RWPE1 (cell line): ENCODE data around the gene ARHGAP28.

Experiments
- CTCF ChIA-PET: fragments of 350-600 bp; sonication (Branson Sonifier 250); formaldehyde crosslinking; extraction: SDS; loops from one replicate; lab custom pipeline; 2021; lab: Yijun Ruan, JAX
- POLR2A ChIA-PET: fragments of 400-600 bp; formaldehyde crosslinking; extraction: SDS; loops from one replicate; lab custom pipeline; 2020; ENCODE audit warnings: antibody characterized with exemption; ENCODE audit not compliant: low non-redundant PET; lab: Yijun Ruan, JAX
- DNase-seq: peaks from one replicate; pipeline ENCODE4 v3.0.0; 2012; ENCODE audit warnings: low spot score
- H3K27ac ChIP-seq: fragments of 450-650 bp; 2 replicates; pipeline ENCODE4 v1.5.1; 2017
- TF ChIP-seq, protein P1 (sequence below): fragments of 450-650 bp; conservative IDR thresholded peaks from 2 replicates; pipeline ENCODE4 v1.5.1; 2017; ENCODE audit warnings: low read depth, mild to moderate bottlenecking

ARHGAP28 gene

DNA sequence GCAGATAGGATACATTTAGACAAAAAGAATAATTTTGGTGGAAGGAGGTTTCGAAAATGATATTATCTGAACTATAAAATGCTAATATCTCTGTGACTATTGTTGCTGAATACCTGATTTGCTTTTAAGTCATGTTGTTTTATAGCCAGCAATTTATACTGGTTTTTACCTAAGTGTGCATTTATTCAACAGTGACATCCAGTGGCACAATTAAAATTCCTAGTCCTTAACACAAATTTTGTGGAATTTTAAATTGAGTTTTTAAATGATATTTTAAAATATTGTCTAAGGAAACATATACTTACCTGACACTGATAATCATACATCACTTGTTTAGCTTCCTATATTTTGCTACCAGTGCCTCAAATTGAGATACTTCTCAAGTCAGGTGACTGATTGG lies 144.8 kb downstream of the ARHGAP28 start:
- TF ChIP-seq, protein P1, sequence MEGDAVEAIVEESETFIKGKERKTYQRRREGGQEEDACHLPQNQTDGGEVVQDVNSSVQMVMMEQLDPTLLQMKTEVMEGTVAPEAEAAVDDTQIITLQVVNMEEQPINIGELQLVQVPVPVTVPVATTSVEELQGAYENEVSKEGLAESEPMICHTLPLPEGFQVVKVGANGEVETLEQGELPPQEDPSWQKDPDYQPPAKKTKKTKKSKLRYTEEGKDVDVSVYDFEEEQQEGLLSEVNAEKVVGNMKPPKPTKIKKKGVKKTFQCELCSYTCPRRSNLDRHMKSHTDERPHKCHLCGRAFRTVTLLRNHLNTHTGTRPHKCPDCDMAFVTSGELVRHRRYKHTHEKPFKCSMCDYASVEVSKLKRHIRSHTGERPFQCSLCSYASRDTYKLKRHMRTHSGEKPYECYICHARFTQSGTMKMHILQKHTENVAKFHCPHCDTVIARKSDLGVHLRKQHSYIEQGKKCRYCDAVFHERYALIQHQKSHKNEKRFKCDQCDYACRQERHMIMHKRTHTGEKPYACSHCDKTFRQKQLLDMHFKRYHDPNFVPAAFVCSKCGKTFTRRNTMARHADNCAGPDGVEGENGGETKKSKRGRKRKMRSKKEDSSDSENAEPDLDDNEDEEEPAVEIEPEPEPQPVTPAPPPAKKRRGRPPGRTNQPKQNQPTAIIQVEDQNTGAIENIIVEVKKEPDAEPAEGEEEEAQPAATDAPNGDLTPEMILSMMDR: no peak
- CTCF ChIA-PET: no interaction called here

DNA sequence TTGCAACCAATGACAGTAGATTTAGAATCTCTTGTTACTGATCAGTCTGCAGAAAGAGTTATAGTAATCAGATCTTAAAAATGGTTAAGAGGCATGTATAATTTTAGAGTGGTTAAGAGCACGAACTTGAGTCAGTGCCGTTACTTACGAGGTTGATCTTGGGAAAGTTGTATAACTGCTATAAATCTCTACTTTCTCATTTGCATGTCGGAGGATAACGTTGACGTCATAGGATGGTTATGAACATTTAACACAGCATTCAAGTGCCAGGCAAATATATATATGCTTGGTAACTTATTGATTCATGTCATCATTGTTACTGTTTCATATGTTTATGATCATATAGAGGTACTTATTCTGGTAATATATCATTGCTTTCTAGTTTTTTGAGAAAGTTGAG lies 146.2 kb downstream of the ARHGAP28 start:
- no peak for DNase-seq
- POLR2A ChIA-PET: no interaction called here
- CTCF ChIA-PET: no interaction called here
- TF ChIP-seq, protein P1: no peak
- H3K27ac ChIP-seq: no peak overlapping the region

More for the DNA sequence above, 144.8 kb downstream of the ARHGAP28 start:
- DNase-seq: no peak
- H3K27ac ChIP-seq: no peak overlapping the region
- POLR2A ChIA-PET: no interaction called here

DNA sequence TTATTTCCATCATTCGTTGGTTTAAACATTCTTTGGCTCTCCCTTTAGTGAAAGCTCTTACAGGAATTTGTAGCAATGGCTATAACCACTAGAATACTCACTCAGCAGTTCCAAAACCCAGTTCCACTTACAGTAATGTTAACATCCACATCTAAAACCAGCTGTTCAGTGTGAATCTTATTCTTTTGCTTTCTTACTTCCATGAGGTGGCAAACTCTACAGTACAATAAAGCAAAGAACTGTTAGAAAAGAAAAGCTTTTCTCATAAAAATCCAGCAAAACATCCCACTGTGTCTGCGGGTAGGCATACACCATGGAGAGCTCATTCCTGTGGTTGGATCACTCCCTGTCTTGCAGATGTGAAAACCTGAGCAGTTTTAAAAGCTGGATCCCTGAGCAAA lies 147.1 kb downstream of the ARHGAP28 start:
- POLR2A ChIA-PET: no interaction called here
- DNase-seq: no peak
- CTCF ChIA-PET: interaction anchor here (0.6 kb wide), 1 partner anchor 145 kb away, joined by 3 read pairs; no protein-coding TSS in a partner anchor
- TF ChIP-seq, protein P1: no peak
- no peak overlapping the region for H3K27ac ChIP-seq

DNA sequence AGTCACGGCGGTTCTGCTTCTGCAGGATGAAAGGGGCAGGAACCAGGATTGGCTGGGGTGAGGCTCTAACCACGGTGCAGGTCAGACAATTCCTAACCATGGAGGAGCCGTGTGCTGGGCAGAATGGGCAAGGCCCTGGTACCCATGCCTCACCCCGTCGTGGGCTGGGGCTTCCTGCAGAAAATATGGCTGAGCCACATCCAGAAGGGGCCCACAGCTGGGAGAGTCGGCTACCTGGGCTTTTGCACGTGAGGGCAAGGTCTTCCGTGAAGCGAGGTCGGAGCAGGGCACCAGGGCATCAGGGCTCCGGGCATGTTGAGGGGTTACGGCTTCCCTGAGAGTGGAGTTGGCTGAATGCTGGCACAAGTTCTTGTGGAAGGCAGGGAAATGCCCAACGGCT lies 147.8 kb downstream of the ARHGAP28 start:
- POLR2A ChIA-PET: no interaction called here
- CTCF ChIA-PET: no interaction called here
- no peak overlapping the region for H3K27ac ChIP-seq
- TF ChIP-seq, protein P1: no peak
- DNase-seq: no peak

DNA sequence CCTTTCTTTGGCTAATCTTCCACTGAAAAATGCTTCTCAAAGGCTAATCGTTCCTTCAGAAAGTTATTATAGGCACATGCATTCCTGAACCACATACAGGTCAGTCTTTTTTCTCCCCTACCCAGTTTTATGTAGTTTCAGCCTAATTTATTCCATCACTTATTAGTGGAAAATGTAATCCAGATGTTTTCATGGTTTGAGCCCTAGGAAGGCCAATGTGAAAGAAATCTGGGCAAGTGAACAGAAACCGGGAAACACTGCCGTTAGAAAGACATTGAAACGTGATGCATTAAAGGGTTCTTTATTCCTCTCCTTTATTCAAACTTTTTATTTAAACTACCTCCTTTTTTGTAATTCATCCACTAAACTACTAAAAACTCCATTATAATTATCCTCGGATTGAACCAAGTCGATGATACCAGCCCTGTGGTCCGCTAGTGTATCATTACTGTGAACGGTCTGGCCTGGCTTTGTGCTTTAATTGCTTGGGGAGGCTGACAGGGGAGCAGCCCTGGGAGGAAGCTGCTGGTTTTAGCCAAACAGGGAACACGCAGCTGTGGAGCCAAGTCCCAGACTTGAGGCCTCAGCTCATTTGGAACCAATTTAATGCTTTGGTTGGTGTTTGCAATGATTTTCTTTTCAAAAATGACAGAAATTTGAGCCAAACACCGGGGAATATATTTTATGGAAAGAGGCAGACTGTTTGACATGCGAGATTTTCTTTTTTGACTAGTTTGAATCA lies 149.2 kb downstream of the ARHGAP28 start:
- TF ChIP-seq, protein P1: no peak
- no peak for DNase-seq
- ChIA-PET CTCF (no interaction called here), POLR2A (no interaction called here)
- no peak overlapping the region for H3K27ac ChIP-seq

DNA sequence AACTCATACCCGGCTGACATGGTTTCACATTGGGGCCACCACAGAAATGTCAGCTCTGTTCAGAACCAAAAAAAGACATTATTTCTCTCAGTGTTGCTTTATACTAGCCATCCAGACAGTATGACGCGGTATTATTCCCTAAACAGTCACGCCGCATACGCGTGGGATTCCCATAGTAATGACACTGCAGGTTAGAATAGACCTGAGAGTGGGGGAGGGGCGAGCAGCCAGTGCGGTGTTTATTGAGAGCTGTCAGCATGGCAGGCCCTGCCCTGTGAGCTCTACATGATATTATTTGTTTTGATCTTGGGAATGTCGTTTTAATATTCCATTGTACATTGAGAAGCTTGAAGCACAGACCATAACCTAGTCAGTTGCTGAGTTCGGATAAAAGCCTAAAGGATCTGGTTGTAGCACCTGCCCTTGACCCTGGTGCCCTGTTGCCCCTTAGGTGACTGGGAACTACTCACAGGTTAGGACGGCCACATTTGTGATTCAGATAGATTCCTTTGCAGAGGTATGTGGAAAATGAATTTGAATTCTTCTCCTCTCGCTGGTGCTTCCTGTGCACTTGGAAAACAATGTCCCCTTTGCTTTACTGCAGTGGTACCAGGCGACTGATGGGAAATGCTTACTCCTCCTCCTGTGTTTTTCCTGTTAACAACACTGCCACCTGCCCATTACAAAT lies 150.1 kb downstream of the ARHGAP28 start:
- TF ChIP-seq, protein P1: no peak

More for the DNA sequence above, 150.1 kb downstream of the ARHGAP28 start:
- CTCF ChIA-PET: no interaction called here
- no peak overlapping the region for H3K27ac ChIP-seq
- POLR2A ChIA-PET: no interaction called here
- DNase-seq: no peak
